GM12878 (cell line): ENCODE results near the gene C16orf78. TPM values are rescaled to one million over a fixed set of nuclear protein-coding genes. Genes with fewer than 3 reads are reported as not detected.

Experiments
- FOXM1 ChIP-seq: IDR thresholded peaks from 2 replicates; pipeline ENCODE4 v1.6.1; 2012; ENCODE audit warnings: low read depth, mild to moderate bottlenecking, inconsistent platforms, low read length, moderate library complexity
- MEF2A ChIP-seq: IDR thresholded peaks from 2 replicates; pipeline ENCODE4 v1.6.1; 2011; ENCODE audit warnings: low read depth, mild to moderate bottlenecking, low read length, moderate library complexity; ENCODE audit not compliant: insufficient read depth
- NR2C1 ChIP-seq: fragments of 450-650 bp; IDR thresholded peaks from 2 replicates; pipeline ENCODE4 v1.6.1; 2017; ENCODE audit warnings: antibody characterized with exemption, mild to moderate bottlenecking, moderate library complexity
- PAX5 ChIP-seq: IDR thresholded peaks from 2 replicates; pipeline ENCODE4 v1.6.1; 2011; ENCODE audit warnings: low read depth, low read length, borderline replicate concordance
- POU2F2 ChIP-seq: IDR thresholded peaks from 3 replicates; pipeline ENCODE4 v1.6.1; 2011; ENCODE audit warnings: low read depth, mild to moderate bottlenecking, low read length, borderline replicate concordance
- SPI1 ChIP-seq: IDR thresholded peaks from 2 replicates; pipeline ENCODE4 v1.6.1; 2011; ENCODE audit warnings: low read depth, mild to moderate bottlenecking, low read length, moderate library complexity, borderline replicate concordance; ENCODE audit not compliant: insufficient read depth
- ZNF274 ChIP-seq: IDR thresholded peaks from one replicate; pipeline ENCODE4 v1.8.0; 2011; ENCODE audit not compliant: insufficient read length, insufficient read depth
- polyA plus RNA-seq, 11 experiments: library from polyadenylated mRNA; depleted of rRNA in 4 of 11; unstranded in 6 of 11; stranded (reverse) in 5 of 11; fragments of >200 nt; fragmentation: Nextera tagmentation in 4 of 11; fragmentation: Illumina TruSeq in 1 of 11; extraction: Ambion mirVana in 4 of 11; extraction: Trizol in 1 of 11; gene quantifications; 1 replicate in 1 of 11; 2 replicates in 10 of 11; pipeline versions ENCODE4 v1.2.1 to v1.2.3, GENCODE V29; 2011 to 2016; ENCODE audit warnings: inconsistent platforms in 2 of 11, missing spikeins in 2 of 11, low read depth in 1 of 11
- total RNA-seq, 4 experiments: library from RNA; depleted of rRNA in 3 of 4; stranded (reverse); fragments of >200 nt in 3 of 4; fragmentation: Illumina TruSeq in 1 of 4; extraction: Trizol in 1 of 4; gene quantifications; 2 replicates each; pipeline versions ENCODE4 v1.2.1 to v1.2.3, GENCODE V29; 2013 to 2021
- TF ChIP-seq, protein P1 (sequence below): IDR thresholded peaks from 2 replicates; pipeline ENCODE4 v1.6.1; 2012; ENCODE audit warnings: low read depth, low read length, improper control_type of control experiment
- TF ChIP-seq, protein P2 (sequence below): fragments of 450-650 bp; IDR thresholded peaks from 2 replicates; pipeline ENCODE4 v1.6.1; 2017; ENCODE audit warnings: antibody characterized with exemption, mild to moderate bottlenecking, moderate library complexity

C16orf78 gene
- total and polyA plus RNA-seq, 10 of the 15 experiments (the other 5 are each of a cell fraction or from before 2014, with no cell fraction given) = not detected

DNA sequence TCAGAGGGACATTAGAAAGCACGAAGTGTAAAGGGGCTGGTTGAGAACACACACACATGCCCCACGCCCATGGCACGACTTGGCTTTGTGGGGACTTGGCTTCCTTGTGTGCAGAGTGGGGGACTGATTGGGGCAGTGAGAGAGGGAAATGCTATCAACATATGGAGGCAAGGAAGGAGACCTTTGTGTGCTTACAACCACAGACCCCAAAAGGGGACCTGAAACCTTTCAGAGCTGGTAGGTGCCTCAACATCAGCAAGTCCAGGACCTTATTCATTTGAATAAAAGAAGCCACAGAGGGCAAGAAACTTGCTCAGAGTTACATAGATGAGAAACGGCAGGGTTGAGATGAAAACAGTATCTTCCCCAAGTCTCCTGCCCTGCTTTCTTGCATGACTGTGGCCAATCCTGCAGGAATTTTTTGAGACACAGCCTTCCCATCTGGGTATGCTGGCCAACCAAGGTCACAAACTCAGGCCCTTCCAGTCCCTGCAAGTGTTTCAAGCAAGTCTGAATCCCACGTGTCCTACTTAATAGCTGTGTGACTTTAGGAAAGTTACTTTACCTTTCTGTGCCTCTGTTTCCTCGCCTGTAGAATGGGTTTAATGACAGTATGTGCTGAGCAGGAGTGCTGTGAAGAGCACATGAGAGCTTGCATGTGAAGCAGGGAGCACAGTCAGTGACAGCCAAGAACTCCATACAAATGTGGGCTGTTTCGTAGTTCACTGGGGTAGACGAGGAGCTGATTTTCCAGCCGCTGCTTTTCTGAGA, 26.2 kb downstream of the C16orf78 start (continued):
- TF ChIP-seq SPI1 (peak; percentile 99), NR2C1 (no peak), PAX5 (peak; percentile 76; the same call in 1 of the 2 replicates), POU2F2 (peak; percentile 95; the same call in 2 of the 3 replicates), MEF2A (0 out of 2 replicates have a peak, but pooled peaks have one; percentile 21), FOXM1 (peak; percentile 47; the same call in 1 of the 2 replicates), ZNF274 (no peak)
- TF ChIP-seq, protein P1, sequence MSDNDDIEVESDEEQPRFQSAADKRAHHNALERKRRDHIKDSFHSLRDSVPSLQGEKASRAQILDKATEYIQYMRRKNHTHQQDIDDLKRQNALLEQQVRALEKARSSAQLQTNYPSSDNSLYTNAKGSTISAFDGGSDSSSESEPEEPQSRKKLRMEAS = no peak
- TF ChIP-seq, protein P2, sequence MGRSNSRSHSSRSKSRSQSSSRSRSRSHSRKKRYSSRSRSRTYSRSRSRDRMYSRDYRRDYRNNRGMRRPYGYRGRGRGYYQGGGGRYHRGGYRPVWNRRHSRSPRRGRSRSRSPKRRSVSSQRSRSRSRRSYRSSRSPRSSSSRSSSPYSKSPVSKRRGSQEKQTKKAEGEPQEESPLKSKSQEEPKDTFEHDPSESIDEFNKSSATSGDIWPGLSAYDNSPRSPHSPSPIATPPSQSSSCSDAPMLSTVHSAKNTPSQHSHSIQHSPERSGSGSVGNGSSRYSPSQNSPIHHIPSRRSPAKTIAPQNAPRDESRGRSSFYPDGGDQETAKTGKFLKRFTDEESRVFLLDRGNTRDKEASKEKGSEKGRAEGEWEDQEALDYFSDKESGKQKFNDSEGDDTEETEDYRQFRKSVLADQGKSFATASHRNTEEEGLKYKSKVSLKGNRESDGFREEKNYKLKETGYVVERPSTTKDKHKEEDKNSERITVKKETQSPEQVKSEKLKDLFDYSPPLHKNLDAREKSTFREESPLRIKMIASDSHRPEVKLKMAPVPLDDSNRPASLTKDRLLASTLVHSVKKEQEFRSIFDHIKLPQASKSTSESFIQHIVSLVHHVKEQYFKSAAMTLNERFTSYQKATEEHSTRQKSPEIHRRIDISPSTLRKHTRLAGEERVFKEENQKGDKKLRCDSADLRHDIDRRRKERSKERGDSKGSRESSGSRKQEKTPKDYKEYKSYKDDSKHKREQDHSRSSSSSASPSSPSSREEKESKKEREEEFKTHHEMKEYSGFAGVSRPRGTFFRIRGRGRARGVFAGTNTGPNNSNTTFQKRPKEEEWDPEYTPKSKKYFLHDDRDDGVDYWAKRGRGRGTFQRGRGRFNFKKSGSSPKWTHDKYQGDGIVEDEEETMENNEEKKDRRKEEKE = no peak
